Motor neuron (in vitro differentiated cells): Measurements from ENCODE around the gene KLRB1. TPM values are rescaled to one million over a fixed set of nuclear protein-coding genes. Genes with fewer than 3 reads are reported as not detected.
A peak's percentile ranks its signal among the peaks of the same experiment; 100 is the strongest.
"Not testable (repeated sequence)": the region's sequence is repeated elsewhere in the genome, so short reads cannot be mapped to it uniquely, and the experiment has no call there.

Source experiments
- ATAC-seq, 8 experiments: fragments of 200-7000 bp; cut with Tn5 transposase; replicated peaks in 6 of 8; 2 replicates each; pipeline ENCODE4 v1.8.0; 2021; ENCODE audit warnings: mild to moderate bottlenecking in 8 of 8, moderate library complexity in 8 of 8
- H3K27ac ChIP-seq, 2 donors: fragments of 250-450 bp; sonication (Bioruptor Pico); 2 replicates each; pipeline ENCODE4 v1.9.0; 2021; ENCODE audit warnings: antibody characterized with exemption in 2 of 2, mild to moderate bottlenecking in 2 of 2, moderate library complexity in 1 of 2
- H3K4me1 ChIP-seq, 2 donors: fragments of 250-450 bp; sonication (Bioruptor Pico); replicated peaks in 1 of 2; 2 replicates each; pipeline ENCODE4 v1.6.1; 2021; ENCODE audit warnings: antibody characterized with exemption in 2 of 2, mild to moderate bottlenecking in 2 of 2, moderate library complexity in 1 of 2
- H3K4me3 ChIP-seq, 5 donors: fragments of 250-450 bp; sonication (Bioruptor Pico); 2 replicates each; pipeline ENCODE4 v1.9.0; 2021; ENCODE audit warnings: antibody characterized with exemption in 5 of 5, mild to moderate bottlenecking in 5 of 5, moderate library complexity in 4 of 5
- WGBS, 10 experiments: fragments of 450-650 bp; shearing (Covaris generic); methylation state at CpG; one replicate each; pipeline ENCODE4 v1.0.0; 2022; 5-methylcytosine and 5-hydroxymethylcytosine counted together
- in situ Hi-C, 9 experiments: fragments of 400-800 bp; cut with MboI; loops; one replicate each; pipeline ENCODE4 v1.15.0; 2021; ENCODE audit warnings: low sequenced_read_pairs in 9 of 9, low pct_unique_long_range_greater_than_20kb in 2 of 9; ENCODE audit not compliant: unreplicated experiment in 9 of 9
- total RNA-seq, 8 experiments: library from RNA; unstranded; fragments of 300-600 nt; gene quantifications; 2 replicates each; pipeline versions ENCODE4 v1.2.3 to v1.2.4, GENCODE V29; 2022

Gene KLRB1
- total RNA-seq, 8 experiments from 2014 or later = 0.18 to 0.36 (median 0.31) TPM; not detected in 4

GRCh38 chr12:9636851-9637206 is 29.1 kb upstream of the KLRB1 start:
- in situ Hi-C loops = loop anchor here in 1 of 9 experiments (10.0 kb wide), 1 partner anchor 68 kb away; no protein-coding TSS in a partner anchor
- 69 to 100% (median 88%) methylated on average over 1 to 3 of the region's 5 CpGs; no CpG with 5 or more reads in 5 of the 10 experiments for WGBS, 10 experiments
- no peak for ATAC-seq

GRCh38 chr12:9636150-9636850 is 28.6 kb upstream of the KLRB1 start:
- Histone ChIP-seq H3K27ac (no peak overlapping the region), H3K4me1 (no peaks in the 10 kb centered on the region), H3K4me3 (no peak overlapping the region)
- ATAC-seq = no peak
- in situ Hi-C loops = loop anchor here in 1 of 9 experiments (10.0 kb wide), 1 partner anchor 69 kb away; no protein-coding TSS in a partner anchor
- 67 to 100% (median 86%) methylated on average over 1 to 2 of the region's 4 CpGs; no CpG with 5 or more reads in 1 of the 10 experiments for WGBS, 10 experiments

More at GRCh38 chr12:9636851-9637206, 29.1 kb upstream of the KLRB1 start:
- no peaks in the 10 kb centered on the region for H3K4me1 ChIP-seq
- H3K27ac ChIP-seq = no peak overlapping the region
- H3K4me3 ChIP-seq = no peak overlapping the region

- in situ Hi-C loops = loop anchor here in 1 of 9 experiments (10.0 kb wide), 1 partner anchor 70 kb away; no protein-coding TSS in a partner anchor
These were observed 27.4 kb upstream of the KLRB1 start for GRCh38 chr12:9634969-9635754.

GRCh38 chr12:9634177-9634803 is 26.6 kb upstream of the KLRB1 start:
- in situ Hi-C loops = loop anchor here in 1 of 9 experiments (10.0 kb wide), 1 partner anchor 71 kb away; no protein-coding TSS in a partner anchor
- 0 to 52% (median 6%) methylated on average over 1 to 2 of the region's 2 CpGs; no CpG with 5 or more reads in 1 of the 10 experiments for whole genome bisulfite sequencing, 10 experiments
- Histone ChIP-seq H3K4me1 (no peaks in the 10 kb centered on the region), H3K4me3 (no peak overlapping the region), H3K27ac (no peak overlapping the region)
- peak in 3 of 8 experiments; percentile 22 to 58 (median 47) for ATAC-seq

More at GRCh38 chr12:9634969-9635754, 27.4 kb upstream of the KLRB1 start:
- no peak for ATAC-seq
- no peaks in the 10 kb centered on the region for H3K4me1 ChIP-seq
- H3K27ac ChIP-seq = no peak overlapping the region
- no peak overlapping the region for H3K4me3 ChIP-seq
- WGBS, 10 experiments = 0 to 86% (median 63%) methylated on average over 1 to 2 of the region's 2 CpGs

GRCh38 chr12:9632766-9633165 is 25.1 kb upstream of the KLRB1 start:
- in situ Hi-C loops = loop anchor here in 1 of 9 experiments (10.0 kb wide), 1 partner anchor 72 kb away; no protein-coding TSS in a partner anchor
- no peak for ATAC-seq
- WGBS, 10 experiments = 83% methylated on average over 6 of the region's 13 CpGs; no CpG with 5 or more reads in 9 of the 10 experiments
- H3K27ac ChIP-seq = no peak overlapping the region
- H3K4me1 ChIP-seq = no peaks in the 10 kb centered on the region
- H3K4me3 ChIP-seq = no peak overlapping the region

- WGBS, 10 experiments = 0 to 100% (median 88%) methylated on average over 1 to 2 of the region's 2 CpGs; no CpG with 5 or more reads in 1 of the 10 experiments
- Histone ChIP-seq H3K27ac (no peak overlapping the region), H3K4me3 (no peak overlapping the region), H3K4me1 (no peaks in the 10 kb centered on the region)
- in situ Hi-C loops = no loop called here
- ATAC-seq = no peak
These were observed 19.1 kb upstream of the KLRB1 start for GRCh38 chr12:9626821-9627220.

GRCh38 chr12:9626291-9626690 is 18.6 kb upstream of the KLRB1 start:
- no peak overlapping the region for H3K4me3 ChIP-seq
- no peak overlapping the region for H3K27ac ChIP-seq
- in situ Hi-C loops = no loop called here
- no peaks in the 10 kb centered on the region for H3K4me1 ChIP-seq
- ATAC-seq = no peak

GRCh38 chr12:9625019-9625418 is 17.3 kb upstream of the KLRB1 start:
- Histone ChIP-seq H3K4me1 (no peaks in the 10 kb centered on the region), H3K27ac (no peak overlapping the region), H3K4me3 (no peak overlapping the region)
- 47 to 100% (median 86%) methylated on average over 1 to 3 of the region's 3 CpGs; no CpG with 5 or more reads in 2 of the 10 experiments for WGBS, 10 experiments
- in situ Hi-C loops = no loop called here
- peak in 1 of 8 experiments; percentile 31 for ATAC-seq

GRCh38 chr12:9619411-9620179 is 11.9 kb upstream of the KLRB1 start:
- in situ Hi-C loops = no loop called here
- WGBS, 10 experiments = 23 to 100% (median 92%) methylated on average over 1 to 6 of the region's 6 CpGs
- Histone ChIP-seq H3K27ac (no peak overlapping the region), H3K4me3 (no peak overlapping the region), H3K4me1 (no peaks in the 10 kb centered on the region)
- no peak for ATAC-seq

GRCh38 chr12:9618906-9619305 is 11.2 kb upstream of the KLRB1 start:
- 9 to 100% (median 87%) methylated on average over 1 of the region's 1 CpG; no CpG with 5 or more reads in 2 of the 10 experiments for WGBS, 10 experiments
- ATAC-seq, in situ Hi-C loops: not testable (repeated sequence)

GRCh38 chr12:9617124-9617523 is 9.4 kb upstream of the KLRB1 start:
- no peak for ATAC-seq
- H3K4me3 ChIP-seq = no peak overlapping the region
- WGBS, 10 experiments = 26 to 94% (median 80%) methylated on average over 2 to 6 of the region's 6 CpGs; no CpG with 5 or more reads in 1 of the 10 experiments
- no peak overlapping the region for H3K27ac ChIP-seq
- in situ Hi-C loops = no loop called here
- no peaks in the 10 kb centered on the region for H3K4me1 ChIP-seq

More at GRCh38 chr12:9618906-9619305, 11.2 kb upstream of the KLRB1 start:
- not testable (repeated sequence) for H3K4me1 ChIP-seq, H3K4me3 ChIP-seq, H3K27ac ChIP-seq

GRCh38 chr12:9615420-9616136 is 7.9 kb upstream of the KLRB1 start:
- H3K27ac ChIP-seq = no peak overlapping the region
- in situ Hi-C loops = no loop called here
- no peak for ATAC-seq
- no peak overlapping the region for H3K4me3 ChIP-seq
- 34 to 77% (median 61%) methylated on average over 4 to 5 of the region's 5 CpGs; no CpG with 5 or more reads in 1 of the 10 experiments for WGBS, 10 experiments
- H3K4me1 ChIP-seq = no peaks in the 10 kb centered on the region
